WTC11 (cell line): ENCODE measurements around the gene TIGAR. TPM values are rescaled to one million over a fixed set of nuclear protein-coding genes. Genes with fewer than 3 reads are reported as not detected.

Experiments used
- AFF4 ChIP-seq: sonication (generic); formaldehyde crosslinking; IDR thresholded peaks from 2 replicates; pipeline ENCODE4 v1.8.1; 2023; ENCODE audit warnings: mild to moderate bottlenecking, missing genetic modification reagents, borderline replicate concordance
- AR ChIP-seq: fragments of 250-450 bp; sonication (Bioruptor Pico); IDR thresholded peaks from 2 replicates; pipeline ENCODE4 v1.9.0; 2021; ENCODE audit warnings: mild to moderate bottlenecking
- ATF3 ChIP-seq: sonication (generic); formaldehyde crosslinking; conservative IDR thresholded peaks from 2 replicates; pipeline ENCODE4 v1.8.1; 2022; ENCODE audit warnings: mild to moderate bottlenecking, missing genetic modification reagents
- CREB1 ChIP-seq: sonication (generic); formaldehyde crosslinking; IDR thresholded peaks from 2 replicates; pipeline ENCODE4 v1.8.0; 2023; ENCODE audit warnings: mild to moderate bottlenecking, missing genetic modification reagents
- CREM ChIP-seq: sonication (generic); formaldehyde crosslinking; IDR thresholded peaks from 2 replicates; pipeline ENCODE4 v1.8.1; 2022; ENCODE audit warnings: mild to moderate bottlenecking, missing genetic modification reagents, moderate library complexity
- E2F5 ChIP-seq: sonication (generic); formaldehyde crosslinking; IDR thresholded peaks from 2 replicates; pipeline ENCODE4 v1.8.1; 2022; ENCODE audit warnings: mild to moderate bottlenecking, moderate library complexity, missing genetic modification reagents
- GABPB1 ChIP-seq: sonication (generic); formaldehyde crosslinking; IDR thresholded peaks from 2 replicates; pipeline ENCODE4 v1.8.1; 2023; ENCODE audit warnings: mild to moderate bottlenecking, missing genetic modification reagents
- GRHL2 ChIP-seq: fragments of 250-450 bp; sonication (Bioruptor Pico); IDR thresholded peaks from 2 replicates; pipeline ENCODE4 v1.8.0; 2022; ENCODE audit warnings: mild to moderate bottlenecking, moderate library complexity; ENCODE audit not compliant: insufficient replicate concordance, severe bottlenecking
- GTF2I ChIP-seq: fragments of 250-450 bp; sonication (Bioruptor Pico); conservative IDR thresholded peaks from 2 replicates; pipeline ENCODE4 v1.4.0; 2021; ENCODE audit warnings: mild to moderate bottlenecking
- JUN ChIP-seq: sonication (generic); formaldehyde crosslinking; IDR thresholded peaks from 2 replicates; pipeline ENCODE4 v1.8.0; 2023; ENCODE audit warnings: mild to moderate bottlenecking, missing genetic modification reagents
- MYBL2 ChIP-seq: sonication (generic); formaldehyde crosslinking; IDR thresholded peaks from 2 replicates; pipeline ENCODE4 v1.8.1; 2023; ENCODE audit warnings: mild to moderate bottlenecking, moderate library complexity, missing genetic modification reagents
- NFATC4 ChIP-seq: fragments of 250-450 bp; sonication (Bioruptor Pico); IDR thresholded peaks from 2 replicates; pipeline ENCODE4 v1.9.0; 2021; ENCODE audit warnings: mild to moderate bottlenecking
- NFE2L1 ChIP-seq: sonication (generic); formaldehyde crosslinking; IDR thresholded peaks from 2 replicates; pipeline ENCODE4 v1.8.1; 2023; ENCODE audit warnings: missing genetic modification reagents
- SOX15 ChIP-seq: fragments of 250-450 bp; sonication (Bioruptor Pico); IDR thresholded peaks from 2 replicates; pipeline ENCODE4 v1.9.0; 2021; ENCODE audit warnings: mild to moderate bottlenecking
- TEAD1 ChIP-seq: sonication (generic); formaldehyde crosslinking; IDR thresholded peaks from 2 replicates; pipeline ENCODE4 v1.8.0; 2022; ENCODE audit warnings: mild to moderate bottlenecking, missing genetic modification reagents
- ZMAT4 ChIP-seq: fragments of 250-450 bp; sonication (Bioruptor Pico); IDR thresholded peaks from 2 replicates; pipeline ENCODE4 v1.9.0; 2021; ENCODE audit warnings: mild to moderate bottlenecking
- ZNF138 ChIP-seq: sonication (generic); formaldehyde crosslinking; conservative IDR thresholded peaks from 2 replicates; pipeline ENCODE4 v1.8.1; 2022; ENCODE audit warnings: mild to moderate bottlenecking, moderate library complexity, missing genetic modification reagents
- ZNF219 ChIP-seq: sonication (generic); formaldehyde crosslinking; IDR thresholded peaks from 2 replicates; pipeline ENCODE4 v1.8.0; 2023; ENCODE audit warnings: missing genetic modification reagents, mild to moderate bottlenecking, borderline replicate concordance
- ZNF232 ChIP-seq: sonication (generic); formaldehyde crosslinking; IDR thresholded peaks from 2 replicates; pipeline ENCODE4 v1.8.0; 2022; ENCODE audit warnings: mild to moderate bottlenecking, missing genetic modification reagents
- ZNF263 ChIP-seq: sonication (generic); formaldehyde crosslinking; IDR thresholded peaks from 2 replicates; pipeline ENCODE4 v1.8.1; 2022; ENCODE audit warnings: low read depth, mild to moderate bottlenecking, moderate library complexity, missing genetic modification reagents
- ZNF396 ChIP-seq: fragments of 250-450 bp; sonication (Bioruptor Pico); IDR thresholded peaks from 2 replicates; pipeline ENCODE4 v1.8.0; 2021; ENCODE audit warnings: mild to moderate bottlenecking, moderate library complexity, borderline replicate concordance
- ZNF416 ChIP-seq: fragments of 250-450 bp; sonication (Bioruptor Pico); IDR thresholded peaks from 2 replicates; pipeline ENCODE4 v1.9.0; 2021; ENCODE audit warnings: mild to moderate bottlenecking, inconsistent platforms
- total RNA-seq: library from RNA; stranded (reverse); gene quantifications from 3 replicates; pipeline ENCODE4 v1.2.3, GENCODE V29; 2021
- TF ChIP-seq, protein P1 (sequence below): fragments of 250-450 bp; sonication (Bioruptor Pico); IDR thresholded peaks from 2 replicates; pipeline ENCODE4 v1.9.0; 2021; ENCODE audit warnings: moderate library complexity, mild to moderate bottlenecking, inconsistent platforms, borderline replicate concordance
- TF ChIP-seq, protein P2 (sequence below): sonication (generic); formaldehyde crosslinking; IDR thresholded peaks from 2 replicates; pipeline ENCODE4 v1.8.0; 2023; ENCODE audit warnings: missing genetic modification reagents, mild to moderate bottlenecking, borderline replicate concordance

Gene TIGAR
- total RNA-seq, 1 experiment from 2014 or later = 26.7 TPM

GRCh38 chr12:4272424-4273272, 48.4 kb upstream of the TIGAR start (continued):
- TF ChIP-seq ZMAT4 (CRISPR knock-in tag) (no peak), NFE2L1 (CRISPR knock-in tag) (peak; percentile 96), CREM (CRISPR knock-in tag) (peak; percentile 64; the same call in 1 of the 2 replicates), GABPB1 (CRISPR knock-in tag) (no peak), ZNF416 (CRISPR knock-in tag) (no peak), ZNF138 (CRISPR knock-in tag) (0 out of 2 replicates have a peak, but pooled peaks have one; percentile 36), GTF2I (CRISPR knock-in tag) (no peak), TEAD1 (CRISPR knock-in tag) (peak; percentile 99), SOX15 (no peak), ATF3 (peak; percentile 12; the same call in 1 of the 2 replicates), NFATC4 (CRISPR knock-in tag) (no peak), ZNF396 (CRISPR knock-in tag) (no peak), ZNF232 (CRISPR knock-in tag) (peak; percentile 96), GRHL2 (CRISPR knock-in tag) (no peak), AR (CRISPR knock-in tag) (no peak), MYBL2 (peak; percentile 97), ZNF219 (peak; percentile 92; the same call in 1 of the 2 replicates), AFF4 (0 out of 2 replicates have a peak, but pooled peaks have one; percentile 54), JUN (CRISPR knock-in tag) (peak; percentile 96), CREB1 (CRISPR knock-in tag) (peak; percentile 92), E2F5 (peak; percentile 84; the same call in 1 of the 2 replicates), ZNF263 (CRISPR knock-in tag) (peak; percentile 35; the same call in 1 of the 2 replicates)
- TF ChIP-seq, protein P1, sequence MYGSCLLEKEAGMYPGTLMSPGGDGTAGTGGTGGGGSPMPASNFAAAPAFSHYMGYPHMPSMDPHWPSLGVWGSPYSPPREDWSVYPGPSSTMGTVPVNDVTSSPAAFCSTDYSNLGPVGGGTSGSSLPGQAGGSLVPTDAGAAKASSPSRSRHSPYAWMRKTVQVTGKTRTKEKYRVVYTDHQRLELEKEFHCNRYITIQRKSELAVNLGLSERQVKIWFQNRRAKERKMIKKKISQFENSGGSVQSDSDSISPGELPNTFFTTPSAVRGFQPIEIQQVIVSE = no peak
- TF ChIP-seq, protein P2, sequence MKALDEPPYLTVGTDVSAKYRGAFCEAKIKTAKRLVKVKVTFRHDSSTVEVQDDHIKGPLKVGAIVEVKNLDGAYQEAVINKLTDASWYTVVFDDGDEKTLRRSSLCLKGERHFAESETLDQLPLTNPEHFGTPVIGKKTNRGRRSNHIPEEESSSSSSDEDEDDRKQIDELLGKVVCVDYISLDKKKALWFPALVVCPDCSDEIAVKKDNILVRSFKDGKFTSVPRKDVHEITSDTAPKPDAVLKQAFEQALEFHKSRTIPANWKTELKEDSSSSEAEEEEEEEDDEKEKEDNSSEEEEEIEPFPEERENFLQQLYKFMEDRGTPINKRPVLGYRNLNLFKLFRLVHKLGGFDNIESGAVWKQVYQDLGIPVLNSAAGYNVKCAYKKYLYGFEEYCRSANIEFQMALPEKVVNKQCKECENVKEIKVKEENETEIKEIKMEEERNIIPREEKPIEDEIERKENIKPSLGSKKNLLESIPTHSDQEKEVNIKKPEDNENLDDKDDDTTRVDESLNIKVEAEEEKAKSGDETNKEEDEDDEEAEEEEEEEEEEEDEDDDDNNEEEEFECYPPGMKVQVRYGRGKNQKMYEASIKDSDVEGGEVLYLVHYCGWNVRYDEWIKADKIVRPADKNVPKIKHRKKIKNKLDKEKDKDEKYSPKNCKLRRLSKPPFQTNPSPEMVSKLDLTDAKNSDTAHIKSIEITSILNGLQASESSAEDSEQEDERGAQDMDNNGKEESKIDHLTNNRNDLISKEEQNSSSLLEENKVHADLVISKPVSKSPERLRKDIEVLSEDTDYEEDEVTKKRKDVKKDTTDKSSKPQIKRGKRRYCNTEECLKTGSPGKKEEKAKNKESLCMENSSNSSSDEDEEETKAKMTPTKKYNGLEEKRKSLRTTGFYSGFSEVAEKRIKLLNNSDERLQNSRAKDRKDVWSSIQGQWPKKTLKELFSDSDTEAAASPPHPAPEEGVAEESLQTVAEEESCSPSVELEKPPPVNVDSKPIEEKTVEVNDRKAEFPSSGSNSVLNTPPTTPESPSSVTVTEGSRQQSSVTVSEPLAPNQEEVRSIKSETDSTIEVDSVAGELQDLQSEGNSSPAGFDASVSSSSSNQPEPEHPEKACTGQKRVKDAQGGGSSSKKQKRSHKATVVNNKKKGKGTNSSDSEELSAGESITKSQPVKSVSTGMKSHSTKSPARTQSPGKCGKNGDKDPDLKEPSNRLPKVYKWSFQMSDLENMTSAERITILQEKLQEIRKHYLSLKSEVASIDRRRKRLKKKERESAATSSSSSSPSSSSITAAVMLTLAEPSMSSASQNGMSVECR (CRISPR knock-in tag) = peak; percentile 99
